HG03280 (cell line): ENCODE data around the gene CD63.

Experiments used
- ATAC-seq: cut with Tn5 transposase; IDR thresholded peaks from one replicate; pipeline ENCODE4 v1.9.1; 2021; ENCODE audit warnings: mild to moderate bottlenecking, moderate library complexity; ENCODE audit not compliant: unreplicated experiment

CD63 gene

DNA sequence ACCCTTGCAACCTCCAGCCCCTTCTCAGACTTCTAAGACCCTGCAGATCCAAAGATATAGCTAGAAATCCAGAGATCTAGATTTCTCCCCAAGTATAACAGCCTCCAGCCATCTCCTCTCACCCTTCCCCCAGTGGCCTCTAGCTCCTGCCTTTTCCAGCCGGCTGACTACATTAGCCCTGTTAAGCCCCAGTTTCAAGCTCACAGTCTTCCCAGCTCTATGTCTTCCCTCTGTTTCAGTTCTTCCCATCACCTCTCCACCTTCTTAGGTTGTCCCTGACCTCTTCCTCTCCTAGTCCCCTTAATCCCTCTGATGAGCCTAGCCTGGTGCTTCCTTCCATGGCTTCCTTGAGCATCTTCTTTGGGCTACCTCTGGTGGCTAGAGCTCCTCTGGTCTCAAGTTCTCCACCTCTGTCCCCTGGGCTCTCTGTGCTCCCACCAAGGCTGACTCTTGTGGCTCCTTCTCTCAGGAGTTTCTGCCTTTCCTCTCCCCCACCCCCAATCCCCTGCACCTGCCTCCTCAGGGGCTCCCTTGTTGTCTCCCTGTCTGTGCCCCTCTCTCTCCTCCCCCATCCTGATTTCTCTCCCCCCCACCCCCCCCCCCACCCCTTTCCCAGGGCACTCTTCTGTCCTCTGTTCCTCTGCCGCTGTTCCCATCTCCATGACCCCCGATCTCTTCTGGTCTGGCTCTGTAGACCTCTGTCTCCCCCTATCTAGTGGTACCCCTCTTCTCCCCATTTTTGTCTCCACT lies 13.3 kb upstream of the CD63 start:
- no peak for ATAC-seq

DNA sequence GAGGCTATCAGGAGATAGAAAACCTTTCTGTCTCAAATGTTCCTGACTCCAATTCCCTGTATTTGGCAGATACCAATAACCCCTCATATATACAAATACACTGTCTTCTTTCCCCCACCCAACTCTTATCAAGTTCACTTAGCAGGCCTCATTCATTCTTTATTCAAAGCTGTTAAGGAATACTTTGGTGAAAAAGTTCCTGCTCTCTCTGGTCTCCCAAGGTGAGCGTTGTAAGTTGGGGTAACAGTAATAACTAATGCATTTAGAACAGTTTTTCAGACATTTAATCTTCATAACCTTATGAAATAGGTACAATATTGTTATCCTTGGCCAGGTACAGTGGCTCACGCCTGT lies 10.2 kb upstream of the CD63 start:
- no peak for ATAC-seq

DNA sequence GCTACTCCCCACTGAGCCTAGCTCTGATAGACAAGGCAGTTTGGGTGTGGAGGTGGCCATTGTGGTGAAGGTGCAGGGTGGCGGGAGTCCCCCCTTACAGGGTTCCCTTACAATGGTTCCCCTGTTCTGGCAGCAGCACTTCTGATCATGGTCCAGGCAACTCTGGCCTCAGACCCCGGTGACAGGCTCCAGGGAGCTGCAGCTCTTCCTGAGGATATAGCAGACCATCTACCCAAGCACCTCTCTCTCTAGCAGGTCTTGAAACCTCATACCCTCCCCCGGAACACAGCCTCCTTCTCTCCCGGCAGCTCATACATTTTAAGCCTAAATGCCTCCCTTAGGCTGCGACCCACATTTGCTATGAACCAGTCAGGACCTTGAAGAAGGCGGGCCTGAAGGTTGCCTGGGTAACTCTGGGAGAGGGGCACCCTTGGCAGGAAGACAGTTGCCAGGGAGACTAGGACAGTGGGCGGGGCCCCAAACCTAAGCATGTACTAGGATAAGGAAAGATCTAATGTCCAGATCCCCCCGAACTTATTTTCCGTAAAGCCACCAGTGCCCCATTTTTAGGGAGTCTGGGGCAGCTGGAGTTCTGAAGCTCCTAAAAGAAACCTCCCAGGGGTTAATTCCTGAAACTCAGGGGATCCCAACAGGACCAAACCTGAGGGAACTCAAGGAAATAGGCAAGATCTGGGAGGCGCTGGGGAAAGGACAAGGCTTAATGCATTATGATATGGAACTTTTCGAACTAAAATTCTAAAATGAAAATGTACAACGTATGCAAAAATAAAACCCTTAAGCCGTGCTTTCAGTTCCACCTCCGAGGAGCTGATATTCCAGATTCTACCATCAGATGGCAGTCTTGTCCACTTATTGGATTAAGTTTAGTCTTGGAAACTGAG lies 9.6 kb upstream of the CD63 start:
- ATAC-seq: peak; percentile 81

DNA sequence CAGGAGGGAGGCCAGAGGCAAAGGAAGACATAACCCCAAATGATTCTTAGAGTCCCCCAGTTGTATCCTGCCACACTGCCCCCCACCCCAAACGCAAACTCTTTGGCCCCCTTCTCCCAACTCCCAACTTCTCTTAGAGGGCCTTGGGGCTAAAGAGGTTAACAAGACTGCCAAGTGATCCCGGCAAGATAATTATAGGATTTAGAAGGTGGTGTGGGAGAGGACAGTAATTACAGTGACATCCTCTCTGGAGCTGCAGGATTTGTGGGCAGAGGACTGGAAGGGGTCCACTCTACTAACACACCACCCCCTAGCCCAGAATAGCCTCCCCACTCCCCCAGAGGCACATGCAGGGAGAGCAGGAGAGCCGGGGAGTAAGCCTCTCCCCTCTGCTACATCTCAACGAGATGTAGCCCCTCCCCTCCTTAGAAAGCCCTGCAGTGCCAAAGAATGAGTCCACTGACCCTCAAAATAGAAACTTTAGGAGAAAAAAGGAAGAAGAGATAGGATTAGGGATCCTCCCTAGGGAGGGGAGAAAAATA lies 8.8 kb upstream of the CD63 start:
- ATAC-seq: no peak

DNA sequence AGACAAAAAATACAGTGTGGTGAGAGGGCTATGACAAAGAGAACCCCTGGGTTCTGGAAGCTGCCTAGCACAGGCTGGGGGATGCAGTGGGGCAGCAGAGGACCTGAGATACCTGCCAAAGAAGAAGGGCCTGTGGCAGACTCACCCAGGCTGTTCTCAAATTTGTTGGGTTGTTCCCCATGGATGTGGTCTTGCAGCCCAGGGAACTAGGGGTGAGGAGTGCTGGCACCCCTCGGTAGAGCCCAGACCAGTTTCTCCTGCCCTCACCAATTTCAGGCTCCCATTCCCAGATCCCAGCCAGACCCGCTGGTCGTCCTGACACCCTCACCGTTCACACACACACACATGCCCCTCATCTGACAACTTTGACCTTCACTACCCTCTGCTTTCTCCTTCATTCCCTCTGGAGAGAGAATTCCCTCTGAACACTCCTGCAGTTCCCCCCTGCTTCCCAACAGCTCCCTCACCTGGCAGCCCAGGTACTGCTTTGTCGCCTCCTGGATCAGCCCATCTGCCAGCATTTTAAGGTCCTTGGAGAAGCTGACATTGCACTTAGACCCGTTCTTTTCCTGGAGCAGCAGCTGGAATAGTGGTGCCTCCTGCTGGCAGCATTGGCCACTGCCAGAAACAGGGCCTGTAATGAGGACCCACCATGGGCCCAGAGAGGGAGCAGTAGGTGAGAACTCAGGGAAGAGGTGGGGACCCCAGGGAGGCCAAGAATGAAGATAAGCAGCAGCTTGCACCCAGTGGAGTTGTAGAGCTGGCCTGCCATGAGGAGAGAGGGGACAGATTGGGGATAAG lies 8.2 kb upstream of the CD63 start:
- ATAC-seq: no peak

DNA sequence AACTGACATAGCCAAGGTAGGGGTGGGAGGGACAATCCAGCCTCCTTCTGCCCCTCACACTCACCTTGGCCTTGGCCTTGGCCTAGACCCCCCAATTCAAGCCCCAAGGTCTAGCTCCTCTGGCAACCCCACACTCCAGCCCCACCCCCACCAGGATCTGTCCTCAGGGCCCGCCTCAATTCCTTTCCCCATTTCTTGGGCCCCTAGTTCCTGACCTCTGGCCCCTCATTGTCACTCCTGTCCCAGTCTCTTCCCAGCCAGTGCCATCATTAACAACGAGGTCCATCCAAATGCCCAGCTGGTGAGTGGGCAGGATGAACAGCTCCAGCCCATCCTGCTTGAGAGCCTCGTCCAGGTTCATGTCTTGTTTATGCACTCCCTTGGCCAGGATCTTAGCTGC lies 7.3 kb upstream of the CD63 start:
- no peak for ATAC-seq

DNA sequence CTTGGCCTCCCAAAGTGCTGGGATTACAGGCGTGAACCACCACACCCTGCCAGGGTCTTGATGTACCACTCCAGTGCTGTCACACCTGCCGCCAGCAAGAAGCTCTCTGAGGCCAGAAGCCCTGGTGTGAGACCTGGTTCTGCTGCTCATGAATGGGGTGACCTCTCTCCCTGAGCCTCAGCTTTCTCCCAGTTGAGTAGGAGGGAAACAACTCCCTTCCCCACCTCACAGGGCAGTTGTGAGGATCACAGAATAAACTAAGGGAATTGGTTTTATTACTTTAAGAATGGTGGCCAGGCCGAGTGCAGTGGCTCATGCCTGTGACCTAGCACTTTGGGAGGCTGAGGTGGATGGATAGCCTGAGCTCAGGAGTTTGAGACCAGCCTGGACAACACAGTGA lies 5.8 kb upstream of the CD63 start:
- no peak for ATAC-seq

DNA sequence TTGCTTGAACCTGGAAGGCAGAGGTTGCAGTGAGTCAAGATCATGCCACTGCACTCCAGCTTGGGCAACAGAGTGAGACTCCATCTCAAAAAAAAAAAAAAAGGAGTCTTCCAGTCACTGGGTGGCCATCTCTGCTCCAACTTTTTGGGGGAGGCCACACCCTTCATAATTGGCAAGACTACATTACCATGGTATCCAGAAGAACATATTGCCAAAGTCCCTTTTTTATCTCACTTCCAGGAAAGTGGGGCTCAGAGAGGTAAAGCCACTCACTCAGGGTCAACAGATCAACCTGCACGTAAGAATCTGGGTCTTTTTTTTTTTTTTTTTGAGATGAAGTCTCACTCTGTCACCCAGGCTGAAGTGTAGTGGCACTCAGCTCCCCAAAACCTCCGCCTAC lies 5.0 kb upstream of the CD63 start:
- ATAC-seq: no peak

DNA sequence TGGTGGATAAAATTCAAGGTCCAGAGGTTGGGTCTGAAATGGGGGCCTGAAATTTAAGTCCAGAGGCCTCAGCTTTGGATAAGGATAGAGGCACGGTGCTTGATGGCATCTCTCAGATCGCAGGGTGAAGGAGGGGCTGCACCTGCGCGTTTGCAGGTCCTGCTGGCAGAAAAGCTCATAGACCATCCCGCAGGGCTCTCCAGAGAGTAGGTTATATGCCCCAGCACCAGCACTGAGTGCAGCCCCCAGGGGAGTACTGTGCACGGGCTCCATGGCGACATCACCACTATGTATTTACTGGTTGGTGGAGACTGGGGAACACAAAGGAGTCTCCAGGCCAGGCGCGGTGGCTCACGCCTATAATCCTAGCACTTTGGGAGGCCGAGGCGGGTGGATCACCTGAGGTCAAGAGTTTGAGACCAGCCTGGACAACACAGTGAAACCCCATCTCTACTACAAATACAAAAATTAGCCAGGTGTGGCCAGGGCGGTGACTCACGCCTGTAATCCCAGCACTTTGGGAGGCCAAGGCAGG lies 4.3 kb upstream of the CD63 start:
- no peak for ATAC-seq

DNA sequence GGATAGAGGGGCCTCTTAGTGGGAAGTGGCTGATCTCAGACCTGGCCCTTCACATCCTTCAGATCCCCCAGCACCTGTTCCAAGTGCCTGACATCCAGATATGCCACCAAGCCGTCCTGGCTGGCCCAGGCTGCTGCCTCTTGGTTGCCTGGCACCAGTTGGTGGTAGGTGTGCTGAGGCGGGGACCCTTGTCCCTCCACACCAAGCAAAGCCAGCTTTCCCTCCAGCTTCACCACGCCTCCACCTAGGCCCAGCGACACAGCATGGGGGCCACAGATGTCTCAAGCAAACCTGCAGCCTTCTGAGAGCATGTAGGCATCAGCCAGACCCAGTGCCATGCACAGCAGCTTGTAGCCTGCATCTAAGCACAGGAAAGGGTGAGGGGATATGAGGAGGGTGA lies 3.5 kb upstream of the CD63 start:
- ATAC-seq: no peak

DNA sequence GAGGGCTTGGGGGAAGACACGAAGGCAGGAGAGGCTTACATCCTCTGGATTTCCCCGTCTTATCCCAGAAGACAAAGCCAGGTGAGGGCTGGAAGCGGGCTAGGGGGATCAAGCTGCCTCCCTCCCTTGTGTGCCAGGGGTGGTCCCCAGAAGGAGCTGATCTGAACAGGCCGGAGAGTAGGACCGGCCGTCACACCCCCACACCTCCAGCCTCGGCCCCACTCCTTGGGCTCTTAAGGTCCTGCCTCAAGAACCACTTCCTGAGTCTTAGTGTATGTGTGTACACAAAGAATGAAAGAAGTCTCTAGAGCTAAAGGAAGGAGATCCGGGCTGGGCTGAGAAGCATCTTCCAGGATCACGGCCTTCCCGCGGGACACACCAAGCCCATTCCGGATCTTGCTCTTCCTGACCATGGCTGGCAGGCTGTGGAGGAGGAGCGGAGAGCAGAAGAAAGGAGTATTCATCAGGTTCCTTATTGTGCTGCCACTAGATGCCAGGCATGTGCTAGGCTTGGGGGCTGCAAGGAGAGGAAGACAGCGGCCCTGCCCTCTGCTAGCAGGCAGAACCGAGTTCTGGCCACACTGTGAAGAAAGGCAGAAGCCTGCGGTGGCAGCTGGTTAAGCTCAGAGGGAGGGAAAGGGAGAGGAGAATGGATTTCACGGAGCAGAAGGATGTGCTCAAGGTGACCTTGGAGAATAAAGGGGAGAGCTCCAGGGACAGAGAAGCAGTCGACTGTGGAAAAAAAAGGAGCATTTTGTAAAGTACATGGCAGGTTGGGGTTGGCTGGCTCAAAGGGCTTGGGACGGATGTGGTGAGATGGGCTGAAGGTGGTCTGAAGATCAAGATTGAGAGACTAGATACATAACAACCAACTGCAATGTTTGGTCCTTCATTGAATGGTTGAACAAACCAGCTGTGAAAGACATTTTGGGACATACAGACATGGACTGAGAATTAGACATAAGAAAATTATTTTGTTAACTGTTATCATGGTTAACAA lies 1.3 kb upstream of the CD63 start:
- peak; percentile 30 for ATAC-seq

DNA sequence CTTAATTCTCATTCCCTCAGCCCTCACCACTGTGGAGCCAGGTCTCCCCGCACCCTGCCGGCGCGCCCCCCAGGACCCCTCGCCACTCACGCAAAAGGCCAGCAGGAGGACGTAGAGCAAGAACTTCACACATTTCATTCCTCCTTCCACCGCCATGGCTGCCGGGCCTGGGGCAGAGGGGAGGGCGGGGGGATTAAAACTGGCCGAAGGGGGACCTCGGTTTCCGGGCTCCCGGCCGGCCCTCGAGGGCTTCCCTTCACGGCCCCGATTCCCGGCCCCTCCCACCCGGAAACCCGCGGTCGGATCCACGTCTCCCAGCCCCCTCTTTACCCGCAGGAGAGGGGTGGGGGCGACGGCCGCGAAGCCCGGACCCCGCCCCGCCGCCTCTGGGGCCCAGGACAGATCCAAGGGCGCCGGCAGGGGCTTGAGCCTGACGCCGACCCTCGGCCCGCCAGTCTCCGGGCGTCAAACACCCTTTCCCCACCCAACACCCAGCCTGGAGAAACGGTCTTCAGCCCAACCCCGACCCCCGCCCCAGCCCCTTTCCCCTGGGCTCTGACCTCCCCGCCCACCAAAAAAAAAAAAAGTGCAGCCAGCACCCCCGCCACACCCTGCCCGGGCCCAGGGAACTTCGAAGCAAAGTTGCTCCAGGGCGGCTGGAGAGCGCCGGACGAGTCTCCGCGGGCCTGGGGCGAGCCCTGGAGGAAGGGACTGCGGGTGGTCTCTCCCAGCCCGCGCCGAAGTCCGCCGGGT lies 447 bp downstream of the CD63 start:
- ATAC-seq: peak; percentile 19

DNA sequence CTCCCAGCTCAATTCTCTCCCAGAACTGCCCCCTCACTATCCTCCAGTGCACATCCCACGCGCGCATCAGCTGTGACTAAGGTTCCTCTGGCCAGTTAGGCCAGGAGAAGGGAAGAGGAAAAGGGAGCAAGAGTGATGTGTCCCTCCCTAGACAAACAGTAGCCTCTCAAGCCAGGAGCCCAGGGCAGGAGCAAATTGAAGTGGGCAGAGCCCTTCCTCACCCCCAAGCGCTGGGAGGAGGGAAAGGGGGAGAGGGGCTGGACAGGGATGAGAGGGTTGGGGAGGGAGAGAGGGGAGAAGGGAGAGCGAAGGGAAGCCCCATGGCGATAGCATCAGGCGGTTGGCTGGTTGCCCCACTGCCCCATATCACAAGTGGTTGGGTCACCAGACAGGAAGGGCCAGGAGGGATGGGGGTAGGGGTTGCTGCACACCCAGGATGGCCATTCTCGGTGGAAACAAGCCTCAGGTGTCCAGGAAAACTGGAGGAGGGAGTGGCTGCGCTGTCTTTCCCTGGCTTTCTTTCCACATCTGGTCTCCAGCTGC lies 1.1 kb downstream of the CD63 start:
- ATAC-seq: no peak

DNA sequence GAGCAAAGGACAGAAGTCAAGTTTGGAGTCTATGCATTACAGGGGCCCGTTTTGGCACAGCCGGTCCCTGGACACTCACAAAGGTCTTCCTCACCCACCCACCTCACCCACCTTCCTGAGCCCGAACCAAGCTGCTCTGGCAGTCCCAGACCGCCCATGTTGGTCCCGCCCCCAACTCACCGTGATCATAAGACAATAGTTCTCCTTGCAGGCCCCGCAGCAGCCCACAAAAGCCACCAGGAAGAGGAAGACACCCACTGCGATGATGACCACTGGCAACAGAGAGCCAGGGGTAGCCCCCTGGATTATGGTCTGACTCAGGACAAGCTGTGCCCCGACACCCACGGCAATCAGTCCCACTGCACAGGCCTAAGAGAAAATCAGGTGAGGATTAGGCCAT lies 1.8 kb downstream of the CD63 start:
- no peak for ATAC-seq

DNA sequence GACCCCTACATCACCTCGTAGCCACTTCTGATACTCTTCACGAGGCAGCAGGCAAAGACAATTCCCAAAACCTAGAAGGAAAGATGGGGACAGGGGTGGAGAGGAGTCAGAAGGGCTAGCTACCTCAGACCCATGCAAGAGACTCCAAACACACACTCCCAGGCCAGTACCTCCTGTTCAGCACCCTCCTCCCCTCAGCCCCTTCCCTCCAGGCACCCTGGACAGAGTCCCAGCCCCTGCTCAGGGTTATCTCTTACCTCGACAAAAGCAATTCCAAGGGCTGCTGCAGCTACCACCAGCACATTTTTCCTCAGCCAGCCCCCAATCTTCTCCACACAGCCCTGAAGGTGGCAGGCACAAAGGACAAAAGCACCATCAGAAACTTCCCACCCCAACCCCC lies 3.3 kb downstream of the CD63 start:
- ATAC-seq: no peak

DNA sequence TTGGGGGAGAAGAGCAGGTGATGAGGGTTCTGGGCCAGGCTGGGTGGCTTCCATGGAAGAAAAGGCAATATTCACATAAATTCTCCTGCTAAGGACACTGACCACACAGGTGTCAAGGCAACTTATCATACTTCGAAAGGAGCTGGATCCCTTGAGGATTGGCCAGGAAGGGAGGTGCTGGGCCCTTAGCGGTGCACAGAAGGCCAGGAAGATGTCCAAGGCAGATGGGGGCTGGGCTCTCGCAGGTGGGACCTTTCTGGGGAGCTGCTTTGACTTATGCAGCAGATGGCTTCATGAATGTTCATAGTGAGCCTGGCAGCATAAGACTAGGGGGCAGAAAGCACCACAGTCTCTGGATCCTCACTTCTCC lies 3.9 kb downstream of the CD63 start:
- ATAC-seq: no peak

DNA sequence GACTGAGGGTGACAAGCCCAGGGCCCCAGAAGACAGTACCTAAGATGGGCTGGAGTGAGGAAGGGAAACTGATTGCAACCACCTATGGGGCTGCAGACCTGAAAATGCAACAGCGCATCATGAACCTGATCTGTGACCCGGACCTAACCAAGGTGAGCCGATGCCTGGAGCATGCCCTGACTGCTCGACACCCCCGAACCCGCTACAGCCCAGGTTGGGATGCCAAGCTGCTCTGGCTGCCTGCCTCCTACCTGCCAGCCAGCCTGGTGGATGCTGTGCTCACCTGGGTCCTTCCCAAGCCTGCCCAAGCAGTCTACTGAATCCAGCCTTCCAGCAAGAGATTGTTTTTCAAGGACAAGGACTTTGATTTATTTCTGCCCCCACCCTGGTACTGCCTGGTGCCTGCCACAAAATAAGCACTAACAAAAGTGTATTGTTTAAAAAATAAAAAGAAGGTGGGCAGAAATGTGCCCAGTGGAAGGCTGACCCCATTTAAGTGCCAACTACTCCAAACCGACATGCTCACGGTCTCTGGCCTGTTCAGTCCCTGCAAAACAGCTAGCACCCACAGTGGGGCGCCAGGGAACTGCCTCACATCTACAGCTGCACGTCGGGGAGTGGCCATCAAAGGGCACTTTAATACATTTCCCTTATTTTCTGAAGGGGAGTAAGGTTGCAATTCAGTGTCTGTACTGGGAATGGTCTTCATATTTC lies 4.4 kb downstream of the CD63 start:
- peak; percentile 24 for ATAC-seq

DNA sequence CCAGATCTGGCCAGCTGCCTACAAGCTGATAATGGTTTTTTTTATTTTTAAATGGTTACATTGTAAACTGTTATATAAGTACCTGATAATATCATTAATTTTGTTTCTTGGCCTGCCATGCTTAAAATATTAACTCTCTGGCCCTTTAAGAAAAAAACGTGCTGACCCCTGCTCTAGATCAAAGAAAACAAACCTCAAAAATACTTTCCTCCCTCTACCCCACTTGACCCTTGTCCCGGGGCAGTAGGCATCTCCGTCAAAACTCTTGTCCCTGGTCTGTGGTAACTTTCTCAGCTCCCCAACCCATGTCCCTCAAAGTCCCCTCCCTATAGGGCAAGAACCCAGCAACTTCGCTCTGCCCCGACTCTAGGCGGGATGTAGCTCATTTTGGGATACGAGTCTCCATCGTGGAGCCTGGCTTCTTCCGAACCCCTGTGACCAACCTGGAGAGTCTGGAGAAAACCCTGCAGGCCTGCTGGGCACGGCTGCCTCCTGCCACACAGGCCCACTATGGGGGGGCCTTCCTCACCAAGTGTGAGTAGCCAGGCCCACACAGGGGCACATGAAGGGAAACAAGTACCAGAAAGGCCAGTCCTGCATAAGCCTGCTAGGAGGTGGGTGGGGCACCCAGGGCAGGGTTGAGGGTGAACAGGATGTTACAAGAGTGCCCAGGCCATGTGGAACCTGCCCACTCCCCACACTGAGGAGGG lies 5.1 kb downstream of the CD63 start:
- ATAC-seq: no peak
